Progenitor cell of endocrine pancreas (in vitro differentiated cells): ENCODE results near the gene DOCK2. TPM values are rescaled to one million over a fixed set of nuclear protein-coding genes. Genes with fewer than 3 reads are reported as not detected.

Source experiments
- DNase-seq: peaks from one replicate; pipeline ENCODE4 v3.0.0; 2021; ENCODE audit warnings: low spot score; ENCODE audit not compliant: unreplicated experiment
- H3K27ac Mint-ChIP-seq: 2 replicates; pipeline ENCODE4 v1.8.0; 2021; ENCODE audit warnings: mild to moderate bottlenecking, moderate library complexity, mixed read lengths
- H3K27me3 Mint-ChIP-seq: 2 replicates; pipeline ENCODE4 v1.8.0; 2021; ENCODE audit warnings: mixed read lengths
- H3K36me3 Mint-ChIP-seq: 2 replicates; pipeline ENCODE4 v1.8.0; 2022; ENCODE audit warnings: mixed read lengths; ENCODE audit not compliant: insufficient read depth
- H3K4me1 Mint-ChIP-seq: 2 replicates; pipeline ENCODE4 v1.8.0; 2021; ENCODE audit warnings: low read depth, mixed read lengths
- H3K4me3 Mint-ChIP-seq: 2 replicates; pipeline ENCODE4 v1.8.0; 2021; ENCODE audit warnings: low read depth, mild to moderate bottlenecking, moderate library complexity, mixed read lengths
- H3K9me3 Mint-ChIP-seq: 2 replicates; pipeline ENCODE4 v1.8.0; 2021; ENCODE audit warnings: low read depth, mixed read lengths
- total RNA-seq: library from RNA; stranded (reverse); gene quantifications from 2 replicates; pipeline ENCODE4 v1.2.1, GENCODE V29; 2021
- TF ChIP-seq, protein P1 (sequence below): fragments of 200-600 bp; sonication (generic); IDR thresholded peaks from one replicate; pipeline ENCODE4 v1.5.0; 2021; ENCODE audit warnings: antibody characterized with exemption, mild to moderate bottlenecking; ENCODE audit not compliant: unreplicated experiment

The DOCK2 gene
- total RNA-seq, 1 donor from 2014 or later = not detected

DNA sequence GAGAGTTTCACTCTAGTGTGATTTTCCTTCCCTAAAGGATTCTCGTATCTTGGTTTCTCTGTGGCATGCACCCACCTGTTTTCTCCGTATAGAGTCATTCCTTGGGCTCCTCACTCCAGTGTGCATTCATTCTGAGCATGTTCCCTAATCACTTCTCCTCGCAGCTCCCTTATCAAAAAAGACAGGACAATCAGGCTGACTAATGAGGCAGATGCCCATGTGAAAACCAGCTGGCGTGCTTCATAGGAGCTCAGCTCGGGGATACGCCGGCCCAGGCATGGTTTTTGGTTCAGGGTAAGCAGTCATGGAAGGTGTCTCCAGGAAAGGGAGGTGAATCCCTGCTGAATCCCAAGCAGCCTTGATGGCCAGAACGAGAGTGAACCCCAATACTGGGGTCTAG, 384.4 kb downstream of the DOCK2 start:
- H3K36me3 Mint-ChIP-seq = no peaks in the 10 kb centered on the region
- no peak overlapping the region for H3K4me3 Mint-ChIP-seq
- H3K9me3 Mint-ChIP-seq = no peaks in the 10 kb centered on the region
- no peak for DNase-seq
- TF ChIP-seq, protein P1, sequence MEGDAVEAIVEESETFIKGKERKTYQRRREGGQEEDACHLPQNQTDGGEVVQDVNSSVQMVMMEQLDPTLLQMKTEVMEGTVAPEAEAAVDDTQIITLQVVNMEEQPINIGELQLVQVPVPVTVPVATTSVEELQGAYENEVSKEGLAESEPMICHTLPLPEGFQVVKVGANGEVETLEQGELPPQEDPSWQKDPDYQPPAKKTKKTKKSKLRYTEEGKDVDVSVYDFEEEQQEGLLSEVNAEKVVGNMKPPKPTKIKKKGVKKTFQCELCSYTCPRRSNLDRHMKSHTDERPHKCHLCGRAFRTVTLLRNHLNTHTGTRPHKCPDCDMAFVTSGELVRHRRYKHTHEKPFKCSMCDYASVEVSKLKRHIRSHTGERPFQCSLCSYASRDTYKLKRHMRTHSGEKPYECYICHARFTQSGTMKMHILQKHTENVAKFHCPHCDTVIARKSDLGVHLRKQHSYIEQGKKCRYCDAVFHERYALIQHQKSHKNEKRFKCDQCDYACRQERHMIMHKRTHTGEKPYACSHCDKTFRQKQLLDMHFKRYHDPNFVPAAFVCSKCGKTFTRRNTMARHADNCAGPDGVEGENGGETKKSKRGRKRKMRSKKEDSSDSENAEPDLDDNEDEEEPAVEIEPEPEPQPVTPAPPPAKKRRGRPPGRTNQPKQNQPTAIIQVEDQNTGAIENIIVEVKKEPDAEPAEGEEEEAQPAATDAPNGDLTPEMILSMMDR = no peak
- H3K4me1 Mint-ChIP-seq = no peaks in the 10 kb centered on the region
- no peak overlapping the region for H3K27ac Mint-ChIP-seq
- H3K27me3 Mint-ChIP-seq = peaks cover 51% of the 10 kb centered on the region

- H3K4me3 Mint-ChIP-seq = no peak overlapping the region
- H3K27ac Mint-ChIP-seq = no peak overlapping the region
- TF ChIP-seq, protein P1 = no peak
- no peaks in the 10 kb centered on the region for H3K36me3 Mint-ChIP-seq
- peaks cover 42% of the 10 kb centered on the region for H3K27me3 Mint-ChIP-seq
- no peaks in the 10 kb centered on the region for H3K9me3 Mint-ChIP-seq
- H3K4me1 Mint-ChIP-seq = no peaks in the 10 kb centered on the region
- DNase-seq = no peak
Observed at GRCh38 chr5:170025853-170026252, 388.8 kb downstream of the DOCK2 start.

DNA sequence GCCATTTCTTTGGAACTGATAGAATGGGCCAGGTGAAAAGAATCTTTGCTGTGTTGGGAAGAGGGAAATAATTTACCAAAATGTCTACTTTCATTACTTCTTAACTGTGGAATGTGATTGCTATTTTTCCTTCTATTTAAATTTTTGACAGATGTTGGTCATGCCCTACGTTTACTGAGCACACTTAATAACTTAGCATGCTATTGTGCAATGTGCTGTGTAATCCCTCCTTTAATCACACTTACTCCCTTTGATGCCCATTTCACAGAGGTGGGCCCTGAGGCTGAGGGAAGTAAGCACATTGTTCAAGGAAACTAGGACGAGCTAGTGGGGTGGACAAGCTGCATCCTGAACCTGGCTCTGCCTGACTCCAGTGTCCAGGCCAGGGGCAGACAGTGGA, 391.0 kb downstream of the DOCK2 start:
- peaks cover 32% of the 10 kb centered on the region for H3K27me3 Mint-ChIP-seq
- H3K4me1 Mint-ChIP-seq = no peaks in the 10 kb centered on the region
- no peak overlapping the region for H3K27ac Mint-ChIP-seq
- no peak overlapping the region for H3K4me3 Mint-ChIP-seq
- no peaks in the 10 kb centered on the region for H3K9me3 Mint-ChIP-seq
- TF ChIP-seq, protein P1 = no peak
- no peak for DNase-seq
- H3K36me3 Mint-ChIP-seq = no peaks in the 10 kb centered on the region

DNA sequence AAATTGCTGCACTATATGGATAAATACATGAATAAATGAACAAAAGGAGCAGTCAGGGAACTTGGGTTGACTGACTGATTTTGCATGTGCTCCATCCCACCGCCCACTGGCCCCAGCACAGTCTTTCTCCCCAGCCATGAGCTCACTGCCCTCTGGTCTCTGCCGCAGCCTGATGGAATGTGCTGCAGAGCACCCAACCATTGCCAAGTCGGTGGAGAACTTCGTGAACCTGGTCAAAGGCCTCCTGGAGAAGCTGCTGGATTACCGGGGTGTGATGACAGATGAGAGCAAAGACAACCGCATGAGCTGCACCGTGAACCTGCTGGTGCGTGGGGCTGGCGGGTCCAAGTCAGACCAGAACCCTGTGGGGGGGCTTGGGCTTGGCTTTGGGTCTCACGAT, 397.2 kb downstream of the DOCK2 start:
- TF ChIP-seq, protein P1 = no peak
- no peaks in the 10 kb centered on the region for H3K4me1 Mint-ChIP-seq
- H3K27me3 Mint-ChIP-seq = peaks cover 7% of the 10 kb centered on the region
- no peak overlapping the region for H3K27ac Mint-ChIP-seq
- no peaks in the 10 kb centered on the region for H3K36me3 Mint-ChIP-seq
- H3K9me3 Mint-ChIP-seq = no peaks in the 10 kb centered on the region
- DNase-seq = no peak
- H3K4me3 Mint-ChIP-seq = no peak overlapping the region

- Mint-ChIP-seq H3K4me3 (no peak overlapping the region), H3K27me3 (peaks cover 16% of the 10 kb centered on the region), H3K4me1 (no peaks in the 10 kb centered on the region), H3K36me3 (no peaks in the 10 kb centered on the region), H3K27ac (no peak overlapping the region), H3K9me3 (peaks cover 4% of the 10 kb centered on the region)
- TF ChIP-seq, protein P1 = no peak
- DNase-seq = no peak
Observed at GRCh38 chr5:170038241-170038640, 401.2 kb downstream of the DOCK2 start.
